HG02642 (cell line): ENCODE results near the gene KLHL18.
"Not testable (repeated sequence)": the region's sequence is repeated elsewhere in the genome, so short reads cannot be mapped to it uniquely, and the experiment has no call there.

ENCODE experiments used
- ATAC-seq: cut with Tn5 transposase; IDR thresholded peaks from one replicate; pipeline ENCODE4 v1.9.1; 2021; ENCODE audit warnings: mild to moderate bottlenecking; ENCODE audit not compliant: unreplicated experiment, poor library complexity

Gene KLHL18

DNA sequence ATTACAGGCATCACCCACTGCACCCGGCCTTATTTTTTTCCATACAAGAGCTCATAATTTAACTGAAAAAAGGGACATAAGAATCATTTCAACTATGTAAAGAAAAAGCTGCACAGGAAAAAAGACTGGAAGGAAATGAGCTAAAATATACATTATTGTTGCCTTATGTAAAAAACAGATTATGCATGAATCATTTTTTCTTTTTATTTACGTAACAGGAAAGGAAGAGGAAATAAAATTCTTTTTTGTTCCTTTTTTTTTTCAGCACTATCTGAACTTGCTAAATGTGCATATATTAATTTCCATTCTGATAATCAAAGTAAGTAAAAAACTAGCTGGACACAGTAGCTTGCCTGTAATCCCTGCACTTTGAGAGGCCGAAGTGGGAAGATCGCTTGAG is 12.2 kb upstream of the KLHL18 start:
- no peak for ATAC-seq

DNA sequence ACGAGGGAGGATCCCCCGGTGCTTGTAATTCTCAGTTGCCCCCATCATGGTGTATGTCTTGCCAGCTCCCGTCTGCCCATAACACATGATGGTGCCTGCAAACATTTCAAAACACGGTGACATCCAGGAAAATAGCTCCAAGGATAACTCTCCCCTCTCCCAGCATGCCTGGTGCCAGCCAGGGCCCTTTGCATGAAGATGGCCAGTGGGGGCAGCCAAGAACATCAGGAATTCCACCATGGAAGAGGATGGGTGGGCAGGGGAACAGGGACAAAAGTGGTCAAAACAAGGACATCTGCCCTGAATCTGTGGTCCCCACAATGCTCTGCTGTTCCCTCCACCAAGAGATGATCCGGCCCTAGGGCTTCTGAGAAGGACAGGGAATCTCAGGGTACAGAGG is 9.2 kb upstream of the KLHL18 start:
- no peak for ATAC-seq

DNA sequence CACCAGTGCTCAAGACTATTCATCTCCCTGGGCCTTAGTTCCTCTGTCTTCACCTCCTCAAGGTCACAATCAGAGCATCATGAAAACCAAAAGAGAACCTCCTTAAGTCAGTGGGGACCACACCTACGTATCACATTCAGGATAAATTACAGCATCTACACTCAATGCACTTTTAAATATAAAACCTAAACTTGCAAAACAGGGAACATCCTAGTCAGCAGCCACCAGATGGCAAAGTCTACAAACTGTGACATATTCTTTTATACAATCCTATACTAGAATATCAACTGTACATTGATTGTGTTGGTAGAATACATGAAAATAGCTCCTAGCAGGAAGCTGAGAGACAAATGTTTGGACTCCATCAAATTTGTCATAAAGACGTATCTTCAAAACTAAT is 8.1 kb upstream of the KLHL18 start:
- ATAC-seq: no peak

DNA sequence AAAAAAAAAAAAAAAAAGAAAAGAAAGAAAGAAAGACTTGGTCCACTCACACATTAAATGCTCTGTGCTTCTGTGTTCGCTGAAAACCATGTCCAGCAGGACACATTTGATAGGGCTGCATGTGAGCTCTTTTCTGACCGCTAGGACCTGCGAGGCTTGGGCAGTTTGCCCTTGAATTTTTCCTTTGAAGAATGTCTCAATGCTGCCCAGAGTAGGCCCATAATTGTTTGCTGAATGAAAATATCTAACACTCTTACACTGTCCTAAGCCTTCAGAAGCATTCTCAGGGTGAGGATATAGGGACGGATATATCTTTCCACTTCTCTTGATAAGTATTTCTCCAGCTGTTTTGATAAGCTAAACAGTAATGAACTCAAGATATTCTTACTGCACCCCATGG is 6.2 kb upstream of the KLHL18 start:
- no peak for ATAC-seq

DNA sequence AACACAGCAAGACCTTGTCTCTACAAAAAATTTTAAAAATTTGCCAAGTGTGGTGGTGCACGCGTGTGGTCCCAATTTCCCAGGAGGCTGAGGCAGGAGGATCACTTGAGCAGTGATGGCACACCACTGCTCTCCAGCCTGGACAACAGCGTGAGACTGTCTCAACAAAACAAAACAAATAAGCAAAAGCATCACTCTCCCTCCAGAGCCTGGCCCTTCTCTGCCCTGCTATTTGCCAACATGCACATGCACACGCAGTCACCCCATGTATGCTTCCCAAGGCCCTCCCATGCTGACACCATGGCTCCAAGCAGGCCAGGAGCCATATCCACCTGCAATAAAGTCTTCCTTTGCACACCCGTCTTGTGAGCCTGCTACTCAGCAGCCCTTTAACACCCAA is 2.2 kb upstream of the KLHL18 start:
- no peak for ATAC-seq

DNA sequence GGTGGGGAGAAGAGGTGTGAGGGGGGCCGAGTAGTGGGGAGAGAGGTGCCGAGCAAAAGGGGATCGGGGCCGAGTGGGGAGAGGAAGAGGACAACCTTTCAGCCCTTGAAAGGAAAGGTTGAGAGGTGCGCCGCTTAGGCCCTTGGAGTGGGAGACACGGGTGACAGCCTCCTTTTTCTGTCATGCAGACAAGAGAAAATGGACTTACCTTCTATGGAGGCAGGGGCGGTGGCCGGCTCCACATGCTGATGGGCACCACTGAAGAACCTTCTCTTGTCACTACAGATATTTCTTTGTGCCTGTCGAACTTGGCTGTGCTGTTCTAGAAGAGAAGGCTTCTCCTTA is 421 bp downstream of the KLHL18 start:
- ATAC-seq: no peak

DNA sequence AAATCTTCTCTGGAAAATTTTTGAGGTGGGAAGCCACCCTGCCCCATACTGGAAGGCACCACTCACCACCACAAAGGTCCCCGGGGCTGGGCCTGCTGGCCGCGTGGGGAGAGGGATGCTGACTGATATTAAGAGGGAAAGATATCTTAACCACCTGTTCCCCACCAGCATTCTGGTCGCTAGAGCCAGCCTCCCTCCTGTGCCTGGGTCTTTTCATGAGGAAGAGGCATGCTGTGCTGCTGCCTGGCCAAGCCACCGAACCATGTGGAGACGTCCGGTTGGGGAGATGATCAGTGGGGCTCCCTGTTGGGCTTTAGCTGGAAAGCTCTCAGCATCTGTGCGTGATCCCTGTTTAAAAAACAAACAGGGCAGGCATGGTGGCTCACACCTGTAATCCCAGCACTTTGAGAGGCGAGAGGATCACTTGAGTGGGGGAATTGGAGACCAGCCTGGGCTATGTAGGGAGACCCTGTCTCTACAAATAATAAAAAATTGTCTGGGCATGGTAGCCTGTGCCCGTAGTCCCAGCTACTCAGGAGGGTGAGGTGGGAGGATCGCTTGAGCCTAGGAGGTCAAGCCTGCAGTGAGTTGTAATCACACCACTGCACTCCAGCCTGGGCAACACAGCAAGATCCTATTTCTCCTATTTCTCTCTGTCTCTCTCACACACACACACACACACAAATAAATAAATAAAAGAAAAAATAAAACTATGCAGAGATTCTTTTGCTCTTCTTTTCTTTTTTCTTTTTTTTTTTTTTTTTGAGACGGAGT is 1.0 kb downstream of the KLHL18 start:
- no peak for ATAC-seq

DNA sequence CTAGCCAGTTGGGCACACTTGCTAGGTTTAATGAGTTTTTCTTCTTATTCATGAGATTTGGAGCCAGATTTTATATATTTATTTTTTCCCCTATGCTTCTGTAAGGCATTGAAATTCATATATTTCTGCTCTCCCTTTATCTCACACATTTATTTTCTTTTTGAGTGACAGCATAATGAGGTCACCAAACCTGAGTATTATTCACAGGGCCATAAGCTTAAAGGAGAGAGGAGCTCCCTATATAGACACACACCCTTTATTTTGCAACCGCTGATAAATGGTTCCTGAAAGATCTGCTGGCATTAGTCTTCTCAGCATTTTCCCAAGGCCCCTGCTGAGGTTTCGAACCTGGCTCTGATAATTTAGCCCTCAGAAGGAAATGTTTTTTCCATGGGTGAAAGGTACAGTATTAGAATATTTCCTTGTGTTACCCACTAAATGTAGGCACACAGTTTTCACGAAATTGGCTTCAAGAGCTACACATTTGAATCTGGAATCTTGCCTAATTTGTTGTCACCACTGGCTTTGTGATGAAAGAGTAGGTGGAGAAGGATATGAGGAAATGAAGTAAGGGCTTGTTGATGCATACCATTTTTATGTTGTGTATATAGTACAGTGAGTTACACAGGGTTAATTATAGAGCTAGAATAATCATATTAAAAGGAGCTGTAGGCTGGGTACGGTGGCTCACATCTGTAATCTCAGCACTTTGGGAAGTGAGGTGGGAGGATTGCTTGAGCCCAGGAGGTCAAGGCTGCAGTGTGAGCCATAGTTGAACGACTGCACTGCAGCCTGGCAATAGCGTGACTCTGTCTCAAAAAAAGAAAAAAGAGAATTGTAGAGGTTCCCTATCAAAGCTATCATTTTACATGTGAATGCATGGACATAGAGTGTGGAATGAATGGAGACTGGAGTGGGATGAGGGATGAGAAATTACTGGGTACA is 6.5 kb downstream of the KLHL18 start:
- ATAC-seq: no peak

DNA sequence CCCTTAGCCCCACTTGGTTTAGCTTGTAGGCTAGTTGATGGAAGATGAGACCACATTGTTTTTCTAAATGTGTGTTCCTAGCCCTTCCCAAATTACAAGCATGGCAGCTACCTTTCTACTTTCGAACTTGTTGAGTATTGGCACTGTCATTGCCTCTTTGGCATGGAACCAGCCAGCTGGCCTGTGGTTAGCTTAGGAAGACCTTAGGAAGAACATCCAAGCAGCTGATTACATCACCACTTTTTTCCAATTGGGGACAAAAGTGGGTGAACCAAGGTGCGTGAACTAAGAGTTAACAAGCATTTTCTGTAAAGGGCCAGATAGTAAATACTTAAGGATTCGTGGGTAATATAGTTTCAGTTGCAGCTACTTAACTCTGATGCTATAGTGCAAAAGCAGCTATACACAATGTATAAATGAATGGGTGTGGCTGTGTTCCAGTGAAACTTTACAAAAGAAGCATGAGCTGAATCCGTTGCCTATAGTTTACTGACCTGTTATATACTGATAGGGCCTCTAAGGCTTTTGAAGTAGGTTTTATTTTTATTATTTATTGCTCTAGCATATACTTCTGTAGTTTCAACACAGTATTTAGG is 8.5 kb downstream of the KLHL18 start:
- ATAC-seq: no peak

DNA sequence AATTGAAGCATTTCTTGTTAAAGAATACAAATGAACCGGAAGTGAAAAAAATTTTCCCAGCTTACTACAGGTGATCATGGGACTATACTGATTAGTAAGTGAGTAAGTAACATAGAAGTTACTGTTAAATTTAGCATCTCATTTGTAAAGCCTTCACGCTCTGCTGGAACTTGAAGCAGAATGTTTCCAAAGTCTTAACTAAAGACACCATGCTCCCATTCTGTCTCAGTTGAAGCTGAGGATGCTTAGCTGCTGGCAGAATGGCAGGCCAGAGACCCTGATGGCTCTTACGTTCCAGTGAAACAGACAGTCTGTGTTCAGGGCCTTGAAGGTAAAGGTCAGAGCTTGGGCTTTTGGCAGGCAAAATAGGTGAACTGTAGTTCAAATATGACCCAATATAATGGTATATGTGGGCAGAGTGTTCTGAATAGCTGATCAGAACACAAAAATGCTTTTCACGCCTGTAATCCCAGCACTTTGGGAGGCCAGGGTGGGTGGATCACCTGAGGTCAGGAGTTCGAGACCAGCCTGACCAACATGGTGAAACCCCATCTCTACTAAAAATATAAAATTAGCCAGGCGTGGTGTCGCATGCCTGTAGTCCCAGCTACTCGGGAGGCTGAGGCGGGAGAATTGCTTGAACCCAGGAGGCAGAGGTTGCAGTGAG is 9.1 kb downstream of the KLHL18 start:
- not testable (repeated sequence) for ATAC-seq

DNA sequence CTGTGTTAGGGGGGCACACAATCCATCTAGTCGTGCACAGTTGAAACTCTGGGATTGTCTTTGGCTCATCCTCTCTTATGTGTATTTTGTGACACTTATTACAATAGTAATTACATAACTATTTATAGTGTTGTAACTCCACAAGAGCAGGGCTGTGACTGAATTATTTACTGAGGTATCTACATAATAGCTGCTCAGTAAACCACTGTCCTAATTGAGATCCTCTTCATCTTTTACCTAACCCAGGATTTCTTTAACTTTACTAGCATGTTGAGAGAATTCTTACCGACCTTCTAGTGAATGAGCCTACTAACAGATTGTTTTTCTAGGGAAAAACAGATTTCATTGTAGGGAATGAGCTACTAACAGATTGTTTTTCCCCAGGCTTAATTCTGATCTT is 11.1 kb downstream of the KLHL18 start:
- no peak for ATAC-seq

DNA sequence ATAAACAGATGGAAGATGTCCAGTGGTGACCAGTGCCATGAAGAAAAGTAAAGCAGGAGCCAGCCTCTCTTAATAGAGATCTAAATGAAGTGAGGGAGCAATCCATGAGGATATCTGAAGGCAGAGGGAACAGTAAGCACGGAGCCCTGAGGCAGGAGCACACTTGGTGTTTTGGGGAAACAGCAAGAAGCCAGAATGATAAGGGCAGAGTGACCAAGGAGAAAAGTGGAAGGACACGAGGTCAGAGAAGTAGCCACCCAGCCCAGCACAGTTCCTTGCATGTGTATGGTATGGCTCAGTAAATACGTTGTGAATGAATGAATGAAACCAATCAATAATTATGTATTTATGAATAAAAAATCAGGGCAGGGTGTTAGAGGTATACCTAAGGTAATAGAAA is 11.6 kb downstream of the KLHL18 start:
- ATAC-seq: no peak

DNA sequence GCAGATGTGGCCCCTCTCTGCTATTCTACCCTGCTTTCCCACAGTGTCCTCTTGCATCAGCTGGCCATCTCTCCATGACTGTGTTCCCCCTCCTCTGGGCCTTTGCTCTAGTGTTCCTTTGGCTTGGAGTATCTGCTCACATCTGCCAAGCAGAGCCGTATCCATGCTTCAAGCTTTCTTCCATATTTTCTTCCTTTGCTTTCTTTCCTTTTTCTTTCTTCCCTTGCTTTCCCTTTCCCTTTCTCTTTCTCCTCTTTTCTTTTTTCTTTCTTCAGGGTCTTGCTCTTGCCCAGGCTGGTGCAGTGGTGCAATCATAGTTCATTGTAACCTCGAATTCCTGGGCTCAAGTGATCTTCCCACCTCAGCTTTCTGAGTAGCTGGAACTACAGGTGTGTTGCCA is 12.6 kb downstream of the KLHL18 start:
- no peak for ATAC-seq

DNA sequence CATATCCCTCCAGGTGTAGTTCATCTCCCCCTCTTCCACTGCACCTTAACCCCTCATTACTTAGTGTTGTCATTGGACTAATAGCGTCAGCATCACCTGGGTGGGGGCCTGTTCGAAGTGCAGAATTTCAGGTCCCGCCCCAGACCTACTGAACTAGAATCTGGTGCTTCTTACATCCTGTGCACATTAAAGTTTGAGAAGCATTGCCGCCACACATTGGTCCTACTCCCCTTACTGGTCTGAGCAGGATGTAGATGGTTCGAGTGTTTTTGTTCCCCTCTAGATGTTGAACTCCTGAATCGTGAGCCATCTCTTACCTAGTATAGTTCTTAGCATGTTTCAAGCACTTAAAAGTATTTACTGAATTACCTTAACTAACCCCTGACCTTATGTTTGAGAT is 13.2 kb downstream of the KLHL18 start:
- no peak for ATAC-seq

DNA sequence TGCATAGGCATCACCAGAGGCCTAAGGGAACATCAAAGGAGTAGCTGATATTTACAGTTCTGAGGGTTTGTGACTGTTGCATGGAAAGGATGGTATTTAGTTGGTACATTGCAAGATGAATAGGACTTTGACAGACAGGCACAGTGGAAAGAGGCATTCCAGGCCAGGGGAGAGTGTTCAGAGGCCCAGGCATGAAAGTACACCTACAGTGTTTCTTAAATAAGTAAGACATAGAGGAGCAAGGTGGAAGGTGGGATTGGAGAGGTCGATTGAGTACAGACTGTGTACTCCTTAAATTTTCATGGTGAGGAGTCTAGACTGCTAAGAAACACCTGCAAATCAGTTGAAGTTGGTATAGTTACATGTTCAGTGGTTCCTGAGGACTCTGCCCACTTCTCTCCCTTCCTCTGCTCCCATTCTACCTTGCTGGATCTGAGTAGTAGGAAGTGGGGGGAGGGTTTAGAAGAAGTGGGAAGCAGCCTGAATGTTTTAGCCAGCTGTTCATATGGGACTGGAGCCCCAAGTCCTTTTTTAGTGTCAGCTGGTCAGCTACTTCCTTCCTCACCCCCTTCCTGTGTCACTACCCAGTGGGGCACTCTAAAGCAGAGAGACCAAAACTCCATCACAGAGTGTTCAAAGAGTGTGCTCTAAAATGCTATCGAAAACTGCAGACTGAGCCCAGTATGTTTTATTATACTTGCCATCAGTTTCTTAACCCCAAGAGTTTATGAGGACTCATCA is 14.0 kb downstream of the KLHL18 start:
- no peak for ATAC-seq

DNA sequence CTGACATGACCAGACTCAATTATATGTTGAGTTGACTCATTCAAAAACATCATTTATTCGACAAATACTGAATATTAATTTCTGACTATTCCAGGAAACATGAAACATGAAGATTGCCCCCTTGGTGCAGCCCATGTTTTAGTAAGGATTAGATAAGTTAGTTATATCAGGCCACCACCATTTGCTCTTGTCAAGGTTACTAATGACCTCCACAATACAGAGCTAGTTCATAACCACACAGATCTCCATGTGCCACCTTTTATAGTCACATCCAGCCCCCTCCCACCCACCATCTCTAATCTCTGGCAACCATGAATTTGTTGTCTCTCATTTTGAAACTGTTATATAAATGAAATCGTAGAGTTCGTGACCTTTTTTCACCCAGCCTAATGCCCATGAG is 15.7 kb downstream of the KLHL18 start:
- ATAC-seq: no peak

DNA sequence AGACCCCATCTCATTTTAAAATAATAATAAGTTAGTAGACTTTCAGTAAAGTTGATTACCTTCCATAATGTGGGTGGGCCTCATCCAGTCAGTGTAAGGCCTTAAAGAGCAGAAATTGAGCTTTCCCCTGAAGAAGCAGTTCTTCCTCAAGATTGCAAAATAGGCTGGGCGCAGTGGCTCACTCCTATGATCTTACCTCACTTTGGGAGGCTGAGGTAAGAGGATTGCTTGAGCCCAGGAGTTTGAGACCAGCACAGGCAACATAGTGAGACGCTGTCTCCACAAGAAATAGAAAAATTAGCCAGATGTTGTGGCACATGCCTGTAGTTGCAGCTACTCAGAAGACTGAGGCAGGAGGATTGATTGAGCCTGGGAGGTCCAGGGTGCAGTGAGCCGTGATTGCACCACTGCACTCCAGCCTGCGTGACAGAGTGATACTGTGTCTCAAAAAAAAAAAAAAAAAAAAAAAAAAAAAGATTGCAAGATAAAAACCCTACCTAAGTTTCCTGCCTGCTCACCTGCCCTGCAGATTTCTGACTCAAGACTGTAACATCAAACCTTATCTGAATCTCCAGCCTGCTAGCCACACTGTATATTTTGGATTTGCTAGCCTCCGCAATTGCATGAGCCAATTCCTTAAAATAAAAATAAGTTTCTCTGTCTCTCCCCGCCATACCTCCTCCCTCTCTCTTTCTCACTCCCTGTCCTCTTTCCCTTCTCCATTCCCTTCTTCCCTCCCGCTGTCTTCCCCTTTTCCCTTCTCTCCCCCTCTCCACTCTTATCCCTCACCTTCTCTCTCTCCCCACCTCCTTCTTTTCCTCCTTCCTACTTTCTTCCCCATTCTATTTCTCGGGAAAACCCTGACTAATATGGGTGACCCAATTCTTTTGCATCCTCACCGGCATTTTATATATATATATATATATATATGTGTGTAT is 16.9 kb downstream of the KLHL18 start:
- no peak for ATAC-seq

DNA sequence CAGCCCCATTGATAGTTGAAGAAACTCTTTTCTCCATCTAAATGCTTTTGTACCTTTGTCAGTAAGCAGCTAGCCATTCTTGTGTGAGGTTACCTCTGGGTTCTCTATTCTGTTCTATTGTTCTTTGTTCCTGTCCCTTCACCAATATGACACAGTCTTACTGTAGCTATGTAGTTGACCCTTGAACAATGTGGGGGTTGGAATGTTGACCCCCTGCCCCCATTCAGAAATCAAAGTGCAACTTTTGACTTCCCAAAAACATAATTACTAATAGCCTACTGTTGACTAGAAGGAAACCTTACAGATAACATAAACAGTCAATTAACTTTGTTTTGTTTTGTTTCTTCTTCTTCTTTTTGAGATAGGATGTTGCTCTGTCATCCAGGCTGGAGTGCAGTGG is 18.7 kb downstream of the KLHL18 start:
- no peak for ATAC-seq

DNA sequence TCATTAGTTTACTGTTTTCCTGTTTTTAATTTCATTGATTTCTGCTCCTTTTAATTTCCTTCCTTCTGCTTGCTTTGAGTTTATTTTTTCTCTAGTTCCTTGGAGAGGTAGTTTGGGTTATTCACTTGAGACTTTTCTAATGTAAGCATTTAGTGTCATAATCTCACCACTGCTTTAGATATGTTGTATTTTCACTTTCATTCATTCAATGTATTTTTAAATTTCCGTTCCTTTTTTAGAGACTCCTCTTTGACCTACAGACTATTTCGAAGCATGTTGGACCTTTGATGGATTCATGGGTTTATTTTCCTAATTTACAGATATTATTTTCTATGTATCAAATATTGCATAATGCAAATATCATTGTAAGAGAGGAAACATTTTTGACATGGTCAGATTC is 23.3 kb downstream of the KLHL18 start:
- no peak for ATAC-seq
